ENCODE results near the gene VIPAS39.
"Not testable (repeated sequence)": the region's sequence is repeated elsewhere in the genome, so short reads cannot be mapped to it uniquely, and the experiment has no call there.

GRCh38 chr14:77416098-77416497 is 41.3 kb downstream of the VIPAS39 start:
- not testable (repeated sequence) for TF ChIP-seq CTCF, POLR2A (IDR thresholded peaks at IDR 0.05)

Measured in esophagus squamous epithelium (tissue), 4 donors.